ENCODE results near the gene GALNT2.

GALNT2 gene

GRCh38 chr1:230129341-230129740, 62.3 kb downstream of the GALNT2 start:
- DNase-seq (ENCODE audit: low read depth in 2 of 2): no peak

- no peak for DNase-seq (ENCODE audit: low read depth in 2 of 2)
These were observed 63.3 kb downstream of the GALNT2 start for GRCh38 chr1:230130172-230130944.

- no peak for DNase-seq (ENCODE audit: low read depth in 2 of 2)
These were observed 64.4 kb downstream of the GALNT2 start for GRCh38 chr1:230131457-230131856.

- no peak for DNase-seq (ENCODE audit: low read depth in 2 of 2)
These were observed 65.7 kb downstream of the GALNT2 start for GRCh38 chr1:230132758-230133157.

GRCh38 chr1:230135726-230136125, 68.7 kb downstream of the GALNT2 start:
- DNase-seq (ENCODE audit: low read depth in 2 of 2): no peak

- no peak for DNase-seq (ENCODE audit: low read depth in 2 of 2)
These were observed 69.7 kb downstream of the GALNT2 start for GRCh38 chr1:230136453-230137336.

GRCh38 chr1:230137337-230137815, 70.3 kb downstream of the GALNT2 start:
- no peak for DNase-seq (ENCODE audit: low read depth in 2 of 2)

GRCh38 chr1:230138561-230139239, 71.7 kb downstream of the GALNT2 start:
- no peak for DNase-seq (ENCODE audit: low read depth in 2 of 2)

GRCh38 chr1:230139315-230139714, 72.3 kb downstream of the GALNT2 start:
- DNase-seq (ENCODE audit: low read depth in 2 of 2): no peak

GRCh38 chr1:230139741-230140140, 72.7 kb downstream of the GALNT2 start:
- DNase-seq (ENCODE audit: low read depth in 2 of 2): no peak

GRCh38 chr1:230140221-230141020, 73.4 kb downstream of the GALNT2 start:
- DNase-seq (ENCODE audit: low read depth in 2 of 2): no peak

- no peak for DNase-seq (ENCODE audit: low read depth in 2 of 2)
These were observed 74.1 kb downstream of the GALNT2 start for GRCh38 chr1:230141021-230141648.

GRCh38 chr1:230141797-230142607, 75.0 kb downstream of the GALNT2 start:
- no peak for DNase-seq (ENCODE audit: low read depth in 2 of 2)

GRCh38 chr1:230142608-230143210, 75.7 kb downstream of the GALNT2 start:
- DNase-seq (ENCODE audit: low read depth in 2 of 2): no peak

GRCh38 chr1:230143534-230143933, 76.5 kb downstream of the GALNT2 start:
- DNase-seq (ENCODE audit: low read depth in 2 of 2): no peak

GRCh38 chr1:230144010-230144614, 77.1 kb downstream of the GALNT2 start:
- no peak for DNase-seq (ENCODE audit: low read depth in 2 of 2)

GRCh38 chr1:230144758-230145504, 77.9 kb downstream of the GALNT2 start:
- DNase-seq (ENCODE audit: low read depth in 2 of 2): no peak

GRCh38 chr1:230145505-230145899, 78.5 kb downstream of the GALNT2 start:
- no peak for DNase-seq (ENCODE audit: low read depth in 2 of 2)
